Stomach (tissue), 4 donors: Measurements from ENCODE around the gene NR6A1.

ENCODE experiments used
- EP300 ChIP-seq: sonication (generic); formaldehyde crosslinking; IDR thresholded peaks from one replicate; pipeline ENCODE4 v1.6.1; 2017; ENCODE audit warnings: antibody characterized with exemption
- POLR2AphosphoS5 ChIP-seq, 3 donors: sonication (generic); formaldehyde crosslinking; IDR thresholded peaks; one replicate each; pipeline ENCODE4 v1.6.1; 2016; ENCODE audit warnings: antibody characterized with exemption in 3 of 3
- TF ChIP-seq, protein P1 (sequence below), 7 experiments: fragments of 450-650 bp in 4 of 7; fragments of 200-600 bp in 3 of 7; sonication (generic) in 3 of 7; IDR thresholded peaks; one replicate each; pipeline ENCODE4 v1.5.1; 2016 to 2019; ENCODE audit warnings: antibody characterized with exemption in 7 of 7, control low read depth in 2 of 7, mild to moderate bottlenecking in 1 of 7

DNA sequence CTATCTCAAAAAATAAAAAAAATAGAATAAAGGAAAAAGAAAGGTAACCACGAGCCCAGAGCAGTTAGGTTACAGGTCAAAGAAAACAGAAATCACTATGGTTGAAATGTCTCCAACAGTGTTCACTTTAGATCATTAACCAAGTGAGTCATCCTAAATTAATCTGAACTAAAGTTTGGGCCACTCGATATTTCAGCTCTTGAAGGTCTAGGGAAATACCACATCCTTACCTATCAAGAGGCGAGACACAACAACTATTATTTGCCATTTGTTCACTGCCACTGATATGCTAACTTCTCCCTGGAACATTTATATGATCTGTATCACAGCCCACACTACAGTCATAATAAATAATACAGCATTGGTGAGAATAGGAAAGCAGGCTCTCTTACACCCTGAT is 152.6 kb downstream of the NR6A1 start:
- TF ChIP-seq POLR2AphosphoS5 (IDR thresholded peaks at IDR 0.05) (no peak), EP300 (no peak)
- TF ChIP-seq, protein P1, sequence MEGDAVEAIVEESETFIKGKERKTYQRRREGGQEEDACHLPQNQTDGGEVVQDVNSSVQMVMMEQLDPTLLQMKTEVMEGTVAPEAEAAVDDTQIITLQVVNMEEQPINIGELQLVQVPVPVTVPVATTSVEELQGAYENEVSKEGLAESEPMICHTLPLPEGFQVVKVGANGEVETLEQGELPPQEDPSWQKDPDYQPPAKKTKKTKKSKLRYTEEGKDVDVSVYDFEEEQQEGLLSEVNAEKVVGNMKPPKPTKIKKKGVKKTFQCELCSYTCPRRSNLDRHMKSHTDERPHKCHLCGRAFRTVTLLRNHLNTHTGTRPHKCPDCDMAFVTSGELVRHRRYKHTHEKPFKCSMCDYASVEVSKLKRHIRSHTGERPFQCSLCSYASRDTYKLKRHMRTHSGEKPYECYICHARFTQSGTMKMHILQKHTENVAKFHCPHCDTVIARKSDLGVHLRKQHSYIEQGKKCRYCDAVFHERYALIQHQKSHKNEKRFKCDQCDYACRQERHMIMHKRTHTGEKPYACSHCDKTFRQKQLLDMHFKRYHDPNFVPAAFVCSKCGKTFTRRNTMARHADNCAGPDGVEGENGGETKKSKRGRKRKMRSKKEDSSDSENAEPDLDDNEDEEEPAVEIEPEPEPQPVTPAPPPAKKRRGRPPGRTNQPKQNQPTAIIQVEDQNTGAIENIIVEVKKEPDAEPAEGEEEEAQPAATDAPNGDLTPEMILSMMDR (IDR thresholded peaks at IDR 0.05): no peak
